ENCODE results near the gene ZNF219. TPM values are rescaled to one million over a fixed set of nuclear protein-coding genes. Genes with fewer than 3 reads are reported as not detected.

ZNF219 gene
- total RNA-seq, 1 experiment from 2014 or later = 149 TPM

DNA sequence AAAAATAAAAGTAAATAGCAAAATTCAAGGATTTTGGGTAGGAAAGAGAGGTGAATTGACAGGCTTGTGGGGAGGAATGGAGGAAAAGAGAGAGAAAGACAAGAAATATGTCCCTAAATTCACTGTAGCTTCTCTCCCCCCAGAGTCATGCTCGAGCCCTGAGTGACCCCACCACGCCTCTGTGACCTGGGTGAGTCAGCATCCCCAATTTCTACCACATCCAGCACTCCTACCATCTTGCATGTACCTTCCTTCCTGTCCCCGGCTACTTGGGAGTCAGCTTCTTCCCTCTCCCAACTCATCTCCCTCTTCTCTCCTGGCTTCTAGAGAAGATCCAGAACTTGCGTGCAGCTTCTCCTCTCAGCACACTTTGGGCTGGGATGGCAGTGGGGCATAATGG is 9.8 kb downstream of the ZNF219 start:
- no peak for ATAC-seq
- Mint-ChIP-seq H3K4me3 (no peak overlapping the region), H3K27me3 (ENCODE audit: low read depth) (no peaks in the 10 kb centered on the region), H3K4me1 (peaks cover 40% of the 10 kb centered on the region), H3K9me3 (no peaks in the 10 kb centered on the region), H3K27ac (no peak overlapping the region; the same call in 1 of the 2 replicates), H3K36me3 (peaks cover 67% of the 10 kb centered on the region)
- ChIA-PET POLR2A (interaction anchor here (2.1 kb wide), 1 partner anchor 18 kb away, joined by 23 read pairs; the partner anchor contains the start of gene ARHGEF40), CTCF (interaction anchor here (2.0 to 7.9 kb wide), 6 partner anchors 9 to 74 kb away, joined by 5 to 132 read pairs (median 43); partner anchors contain the start of genes ARHGEF40 and ZNF219)
- no peak for DNase-seq (ENCODE audit: low spot score)
- TF ChIP-seq, protein P1, sequence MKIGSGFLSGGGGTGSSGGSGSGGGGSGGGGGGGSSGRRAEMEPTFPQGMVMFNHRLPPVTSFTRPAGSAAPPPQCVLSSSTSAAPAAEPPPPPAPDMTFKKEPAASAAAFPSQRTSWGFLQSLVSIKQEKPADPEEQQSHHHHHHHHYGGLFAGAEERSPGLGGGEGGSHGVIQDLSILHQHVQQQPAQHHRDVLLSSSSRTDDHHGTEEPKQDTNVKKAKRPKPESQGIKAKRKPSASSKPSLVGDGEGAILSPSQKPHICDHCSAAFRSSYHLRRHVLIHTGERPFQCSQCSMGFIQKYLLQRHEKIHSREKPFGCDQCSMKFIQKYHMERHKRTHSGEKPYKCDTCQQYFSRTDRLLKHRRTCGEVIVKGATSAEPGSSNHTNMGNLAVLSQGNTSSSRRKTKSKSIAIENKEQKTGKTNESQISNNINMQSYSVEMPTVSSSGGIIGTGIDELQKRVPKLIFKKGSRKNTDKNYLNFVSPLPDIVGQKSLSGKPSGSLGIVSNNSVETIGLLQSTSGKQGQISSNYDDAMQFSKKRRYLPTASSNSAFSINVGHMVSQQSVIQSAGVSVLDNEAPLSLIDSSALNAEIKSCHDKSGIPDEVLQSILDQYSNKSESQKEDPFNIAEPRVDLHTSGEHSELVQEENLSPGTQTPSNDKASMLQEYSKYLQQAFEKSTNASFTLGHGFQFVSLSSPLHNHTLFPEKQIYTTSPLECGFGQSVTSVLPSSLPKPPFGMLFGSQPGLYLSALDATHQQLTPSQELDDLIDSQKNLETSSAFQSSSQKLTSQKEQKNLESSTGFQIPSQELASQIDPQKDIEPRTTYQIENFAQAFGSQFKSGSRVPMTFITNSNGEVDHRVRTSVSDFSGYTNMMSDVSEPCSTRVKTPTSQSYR (CRISPR knock-in tag; IDR thresholded peaks at IDR 0.05) = no peak
- no peak for TF ChIP-seq E2F1 (CRISPR knock-in tag; IDR thresholded peaks at IDR 0.05)
- TF ChIP-seq ZNF423 (CRISPR knock-in tag; IDR thresholded peaks at IDR 0.05) = no peak
- TF ChIP-seq ZNF317 (CRISPR knock-in tag; IDR thresholded peaks at IDR 0.05; ENCODE audit: borderline replicate concordance, low read depth) = no peak
- no peak for TF ChIP-seq CDX4 (CRISPR knock-in tag; IDR thresholded peaks at IDR 0.05; ENCODE audit: borderline replicate concordance)
- TF ChIP-seq GTF2I (CRISPR knock-in tag; conservative IDR thresholded peaks at IDR 0.05) = no peak
- TF ChIP-seq FOXP4 (CRISPR knock-in tag; IDR thresholded peaks at IDR 0.05) = no peak
- no peak for TF ChIP-seq ZNF232 (CRISPR knock-in tag; IDR thresholded peaks at IDR 0.05)
- no peak for TF ChIP-seq ZNF671 (CRISPR knock-in tag; IDR thresholded peaks at IDR 0.05)
- no peak for TF ChIP-seq KAT7 (CRISPR knock-in tag; IDR thresholded peaks at IDR 0.05; ENCODE audit: borderline replicate concordance)
- no peak for TF ChIP-seq PRRX2 (CRISPR knock-in tag; IDR thresholded peaks at IDR 0.05)
- TF ChIP-seq OVOL2 (CRISPR knock-in tag; IDR thresholded peaks at IDR 0.05; ENCODE audit: borderline replicate concordance) = no peak
- no peak for TF ChIP-seq JUN (CRISPR knock-in tag; IDR thresholded peaks at IDR 0.05)
- TF ChIP-seq ZNF138 (CRISPR knock-in tag; conservative IDR thresholded peaks at IDR 0.05) = no peak
- TF ChIP-seq NFE2L1 (CRISPR knock-in tag; IDR thresholded peaks at IDR 0.05) = no peak

GRCh38 chr14:21087294-21088091 is 11.0 kb downstream of the ZNF219 start:
- Mint-ChIP-seq H3K27me3 (ENCODE audit: low read depth) (no peaks in the 10 kb centered on the region), H3K4me3 (no peak overlapping the region), H3K36me3 (peaks cover 65% of the 10 kb centered on the region), H3K9me3 (no peaks in the 10 kb centered on the region), H3K27ac (0 out of 2 replicates have a peak overlapping the region, but pooled peaks have one; percentile 72), H3K4me1 (peaks cover 28% of the 10 kb centered on the region)
- CTCF ChIA-PET = interaction anchor here (0.9 to 7.9 kb wide), 8 partner anchors 17 to 116 kb away, joined by 3 to 132 read pairs (median 14); partner anchors contain the start of gene ARHGEF40
- POLR2A ChIA-PET = interaction anchor here (0.8 to 2.1 kb wide), 6 partner anchors 10 to 48 kb away, joined by 3 to 23 read pairs (median 4); partner anchors contain the start of gene ARHGEF40
- peak; percentile 34 for DNase-seq (ENCODE audit: low spot score)
- TF ChIP-seq, protein P2, sequence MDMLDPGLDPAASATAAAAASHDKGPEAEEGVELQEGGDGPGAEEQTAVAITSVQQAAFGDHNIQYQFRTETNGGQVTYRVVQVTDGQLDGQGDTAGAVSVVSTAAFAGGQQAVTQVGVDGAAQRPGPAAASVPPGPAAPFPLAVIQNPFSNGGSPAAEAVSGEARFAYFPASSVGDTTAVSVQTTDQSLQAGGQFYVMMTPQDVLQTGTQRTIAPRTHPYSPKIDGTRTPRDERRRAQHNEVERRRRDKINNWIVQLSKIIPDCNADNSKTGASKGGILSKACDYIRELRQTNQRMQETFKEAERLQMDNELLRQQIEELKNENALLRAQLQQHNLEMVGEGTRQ (CRISPR knock-in tag; IDR thresholded peaks at IDR 0.05) = no peak
- 0 out of 2 replicates have a peak, but pooled peaks have one; percentile 57 for TF ChIP-seq EMX1 (CRISPR knock-in tag; IDR thresholded peaks at IDR 0.05)
- TF ChIP-seq, protein P3, sequence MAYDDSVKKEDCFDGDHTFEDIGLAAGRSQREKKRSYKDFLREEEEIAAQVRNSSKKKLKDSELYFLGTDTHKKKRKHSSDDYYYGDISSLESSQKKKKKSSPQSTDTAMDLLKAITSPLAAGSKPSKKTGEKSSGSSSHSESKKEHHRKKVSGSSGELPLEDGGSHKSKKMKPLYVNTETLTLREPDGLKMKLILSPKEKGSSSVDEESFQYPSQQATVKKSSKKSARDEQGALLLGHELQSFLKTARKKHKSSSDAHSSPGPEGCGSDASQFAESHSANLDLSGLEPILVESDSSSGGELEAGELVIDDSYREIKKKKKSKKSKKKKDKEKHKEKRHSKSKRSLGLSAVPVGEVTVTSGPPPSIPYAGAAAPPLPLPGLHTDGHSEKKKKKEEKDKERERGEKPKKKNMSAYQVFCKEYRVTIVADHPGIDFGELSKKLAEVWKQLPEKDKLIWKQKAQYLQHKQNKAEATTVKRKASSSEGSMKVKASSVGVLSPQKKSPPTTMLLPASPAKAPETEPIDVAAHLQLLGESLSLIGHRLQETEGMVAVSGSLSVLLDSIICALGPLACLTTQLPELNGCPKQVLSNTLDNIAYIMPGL (CRISPR knock-in tag; IDR thresholded peaks at IDR 0.05) = no peak
- peak; percentile 52 for ATAC-seq

Measured in WTC11 (cell line).